ENCODE data around the gene GNAO1.

The GNAO1 gene

DNA sequence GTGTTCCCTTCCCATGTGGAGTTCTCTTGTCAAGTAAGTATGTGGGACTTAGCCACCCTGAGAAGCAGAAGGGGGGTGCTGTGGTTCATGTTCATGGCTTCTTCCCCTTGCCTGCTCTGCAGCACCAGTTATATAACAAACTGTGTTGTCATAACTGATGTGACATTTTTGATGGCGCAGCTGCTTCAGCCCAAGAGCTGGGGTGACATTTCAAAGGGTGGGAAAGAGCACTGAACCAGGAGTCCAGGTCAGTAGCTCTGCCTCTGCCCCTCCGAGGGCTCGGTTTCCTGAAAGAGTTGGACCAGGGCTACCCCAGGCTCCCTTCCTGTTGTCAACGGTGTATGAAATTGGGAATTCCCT, 7.4 kb downstream of the GNAO1 start:
- DNase-seq, result no peak

DNA sequence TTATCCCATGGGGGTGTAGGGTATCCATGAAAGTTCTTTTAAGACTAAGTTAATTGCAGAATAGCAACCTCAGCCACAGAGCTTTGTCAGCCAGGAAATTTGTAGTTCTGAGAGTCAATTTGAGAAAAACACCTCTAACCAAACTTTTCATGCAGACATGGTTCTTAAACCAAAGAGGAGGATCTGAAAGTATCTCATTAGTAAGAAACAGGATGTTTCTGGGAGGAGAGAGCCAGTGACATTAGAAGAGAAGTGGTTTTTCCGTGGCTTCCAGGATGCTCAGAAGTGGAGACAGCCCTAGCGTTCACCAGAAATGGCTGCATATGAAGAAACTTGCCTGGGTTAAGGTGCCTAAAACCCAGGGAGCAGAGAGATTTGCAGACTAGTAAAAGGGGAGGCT, 7.9 kb downstream of the GNAO1 start:
- no peak for DNase-seq

DNA sequence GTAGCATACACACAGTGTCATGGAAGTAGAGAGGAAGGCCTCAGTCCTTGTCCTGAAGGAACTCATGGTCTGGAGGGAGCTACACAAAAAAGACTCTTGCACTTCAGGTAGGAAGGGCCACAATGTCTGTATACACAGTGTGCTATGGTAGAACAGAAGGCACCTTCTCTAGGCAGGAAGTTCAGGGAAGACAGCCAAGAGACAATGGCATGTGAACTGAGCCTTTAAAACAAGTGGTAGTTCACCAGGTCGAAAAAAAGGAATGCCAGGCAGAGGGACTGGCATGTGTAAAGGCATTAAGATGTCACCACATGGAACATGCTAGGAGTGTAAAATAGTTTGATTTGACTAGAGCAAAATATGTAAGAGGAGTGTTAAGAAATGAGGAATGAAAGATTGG, 9.7 kb downstream of the GNAO1 start:
- no peak for DNase-seq

DNA sequence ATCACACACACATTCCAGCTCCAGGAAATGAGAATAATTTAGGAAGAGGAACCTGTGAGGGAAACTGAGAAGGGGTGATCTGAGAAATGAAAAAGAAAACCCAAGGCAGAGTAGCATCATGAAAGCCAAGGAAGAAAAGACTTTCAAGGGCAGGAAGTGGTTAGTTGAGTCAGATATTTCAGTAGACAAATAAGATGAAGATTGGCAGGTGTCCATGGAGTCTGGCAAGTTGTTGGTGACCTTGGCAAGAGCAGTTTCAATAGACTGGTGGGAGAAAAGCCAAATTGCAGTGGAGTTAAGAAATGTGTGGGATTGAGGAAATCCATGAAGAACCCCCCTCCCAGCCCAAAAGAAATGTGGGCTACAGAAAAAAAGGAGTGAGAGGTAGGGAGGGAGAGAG, 10.7 kb downstream of the GNAO1 start:
- DNase-seq, result no peak

DNA sequence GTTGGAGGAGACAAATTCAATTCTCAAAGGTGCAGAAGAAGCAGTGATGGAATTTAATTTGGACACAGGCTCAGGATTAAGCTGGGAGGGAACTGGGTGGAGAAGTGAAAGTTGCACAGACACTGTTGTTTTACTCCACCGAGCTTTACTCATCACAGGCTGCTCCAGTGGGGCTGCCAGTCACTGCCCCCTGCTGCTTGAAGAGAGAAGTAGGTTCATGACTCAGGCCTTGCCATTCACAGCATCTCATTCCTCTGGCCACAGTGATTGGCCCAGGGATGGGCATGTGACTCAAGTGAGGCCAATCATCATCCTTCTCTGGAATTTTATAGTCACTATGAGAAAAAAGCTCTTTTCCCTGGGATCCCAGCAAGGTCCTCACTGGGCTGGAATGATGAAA, 11.8 kb downstream of the GNAO1 start:
- no peak for DNase-seq

DNA sequence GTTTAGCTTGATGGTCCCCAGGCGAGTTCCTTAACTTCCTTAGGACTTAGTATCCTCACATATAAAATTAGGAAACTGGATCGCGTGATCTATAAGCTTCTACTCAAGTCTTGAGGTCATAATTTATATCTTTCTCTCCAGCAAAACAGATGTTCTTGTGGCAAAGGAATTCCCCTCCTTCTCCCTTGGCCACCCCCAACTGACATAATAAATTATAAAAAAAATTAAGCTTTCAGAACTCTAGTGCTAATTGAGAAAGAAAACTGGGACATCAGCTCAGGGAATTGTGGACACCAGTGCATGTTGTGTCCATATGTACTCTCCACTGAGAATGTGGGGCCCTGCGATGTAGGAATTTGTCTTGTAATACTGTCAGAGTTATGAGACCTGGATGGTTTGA, 13.5 kb downstream of the GNAO1 start:
- DNase-seq, result no peak

DNA sequence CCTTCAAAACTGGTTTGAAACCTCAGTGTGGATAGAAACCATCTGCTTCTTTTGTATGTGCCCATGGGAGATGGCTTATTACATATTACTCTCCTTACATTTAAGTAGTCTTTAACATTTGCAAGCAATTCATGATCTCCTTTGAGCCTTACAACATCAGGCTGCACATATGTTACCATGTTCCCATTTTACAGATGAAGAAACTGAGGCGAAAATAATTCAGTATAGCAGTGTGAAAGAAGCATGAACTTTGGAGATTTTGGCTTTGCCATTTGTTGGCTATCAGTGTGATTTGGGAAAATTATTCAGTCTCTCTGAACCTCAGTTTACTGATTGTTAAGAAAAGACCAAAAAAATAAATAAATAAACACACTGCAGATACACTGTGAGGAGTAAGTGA, 15.7 kb downstream of the GNAO1 start:
- DNase-seq, result no peak

DNA sequence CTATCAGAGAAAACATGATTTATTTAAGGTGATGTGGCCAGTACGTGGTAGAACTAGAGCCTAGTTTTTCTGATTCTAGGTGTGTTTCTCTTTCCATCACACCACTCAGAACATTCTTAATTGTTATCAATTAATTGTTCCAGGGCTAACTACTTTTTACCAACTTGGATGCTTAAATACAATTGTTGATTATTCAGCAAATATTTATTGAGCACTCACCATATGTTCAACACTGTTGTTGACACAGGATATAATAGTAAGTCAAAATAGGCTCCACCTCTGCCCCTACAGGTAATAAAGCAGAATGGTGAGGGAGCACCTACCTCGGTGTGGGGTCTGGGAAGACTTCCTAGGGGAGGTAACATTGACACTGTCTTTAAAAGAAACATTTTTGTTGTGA, 16.1 kb downstream of the GNAO1 start:
- DNase-seq, result no peak

DNA sequence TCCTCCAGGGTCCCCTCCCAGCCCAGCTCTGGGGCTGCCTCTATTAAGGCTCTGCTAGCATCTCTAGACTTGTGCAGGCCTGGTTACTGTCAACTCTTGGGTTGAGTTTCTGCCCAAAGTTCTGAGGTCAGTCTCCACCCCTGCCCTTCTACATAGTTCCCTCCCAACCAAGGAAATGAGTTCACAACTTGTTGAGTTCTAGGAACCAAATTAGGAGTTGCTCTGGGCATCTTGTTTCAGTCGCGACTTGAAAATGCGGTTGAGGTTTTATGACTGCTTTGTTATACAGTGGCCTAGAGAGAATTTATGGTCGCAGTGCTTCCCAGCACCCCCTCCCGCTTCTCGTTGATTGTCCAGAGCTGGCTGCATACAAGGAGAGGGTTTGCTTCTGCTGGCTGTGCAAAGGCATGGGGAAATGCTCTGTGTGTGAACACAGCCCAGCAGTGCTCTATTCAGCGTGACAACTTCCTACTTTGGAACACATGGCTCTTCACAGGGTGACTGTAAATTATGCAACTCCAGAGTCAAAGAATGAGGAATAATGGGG, 20.2 kb downstream of the GNAO1 start:
- DNase-seq, result no peak

DNA sequence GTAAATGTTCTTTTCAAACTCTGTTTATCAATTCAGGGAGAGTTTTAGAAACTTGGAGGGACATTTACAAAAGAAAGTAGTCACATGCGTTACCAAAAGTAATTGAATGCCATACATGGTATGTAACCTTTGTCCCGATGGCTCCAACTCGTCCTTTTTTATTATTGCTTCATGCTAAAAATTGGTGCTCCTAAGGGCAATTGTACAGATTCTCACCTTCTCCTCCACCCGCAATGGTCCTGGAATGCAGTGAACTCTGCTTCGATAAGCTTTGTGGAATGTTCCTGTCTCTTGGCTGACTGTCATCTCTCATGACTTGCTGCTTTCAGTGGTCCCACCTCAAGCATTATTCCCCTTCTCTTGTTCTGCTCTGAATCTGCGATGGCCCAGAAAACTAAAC, 20.9 kb downstream of the GNAO1 start:
- no peak for DNase-seq

DNA sequence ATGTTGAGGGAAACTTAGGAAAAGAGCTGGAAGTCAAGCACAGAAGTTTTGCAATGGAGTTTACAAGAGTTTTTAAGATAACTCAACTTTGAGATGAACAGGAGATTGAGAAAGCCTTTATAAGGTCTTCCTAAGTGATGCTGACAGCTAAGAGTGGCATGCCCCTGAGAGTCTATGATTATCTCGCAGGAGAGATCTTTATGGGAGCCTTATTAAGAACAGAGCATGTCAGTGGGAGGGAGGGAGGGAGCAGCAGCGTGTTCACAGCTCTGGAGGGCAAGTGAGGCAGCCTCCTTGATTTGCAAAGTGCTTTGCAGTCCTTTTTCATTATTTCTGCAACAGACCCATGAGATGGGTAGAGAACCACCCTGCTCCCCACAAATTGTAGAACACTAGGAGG, 30.7 kb downstream of the GNAO1 start:
- no peak for DNase-seq

DNA sequence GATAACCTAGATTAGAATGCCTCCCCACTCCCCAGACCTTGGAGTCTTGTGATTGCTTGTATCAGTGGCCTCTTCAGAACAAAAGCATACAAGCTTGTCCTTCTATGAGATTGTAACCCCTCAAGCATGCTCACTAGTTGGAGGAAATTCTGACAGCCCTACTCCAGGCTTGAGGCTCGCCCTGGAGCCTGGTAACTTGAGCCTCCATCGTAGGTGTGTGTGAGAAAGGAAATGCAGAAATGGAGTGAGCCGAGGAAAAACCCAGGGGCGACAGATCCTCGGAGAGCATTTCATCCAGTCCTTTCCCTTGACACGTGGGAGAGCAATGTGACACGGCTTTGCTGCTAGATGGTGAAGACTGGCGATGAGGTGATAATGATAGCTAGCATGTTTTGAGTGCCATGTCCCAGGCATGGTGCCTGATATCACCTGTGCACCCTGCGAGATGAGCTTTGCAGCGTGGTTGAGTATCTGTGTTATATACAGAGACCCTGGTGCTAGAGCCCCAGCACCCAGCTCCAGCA, 31.2 kb downstream of the GNAO1 start:
- DNase-seq, result no peak

DNA sequence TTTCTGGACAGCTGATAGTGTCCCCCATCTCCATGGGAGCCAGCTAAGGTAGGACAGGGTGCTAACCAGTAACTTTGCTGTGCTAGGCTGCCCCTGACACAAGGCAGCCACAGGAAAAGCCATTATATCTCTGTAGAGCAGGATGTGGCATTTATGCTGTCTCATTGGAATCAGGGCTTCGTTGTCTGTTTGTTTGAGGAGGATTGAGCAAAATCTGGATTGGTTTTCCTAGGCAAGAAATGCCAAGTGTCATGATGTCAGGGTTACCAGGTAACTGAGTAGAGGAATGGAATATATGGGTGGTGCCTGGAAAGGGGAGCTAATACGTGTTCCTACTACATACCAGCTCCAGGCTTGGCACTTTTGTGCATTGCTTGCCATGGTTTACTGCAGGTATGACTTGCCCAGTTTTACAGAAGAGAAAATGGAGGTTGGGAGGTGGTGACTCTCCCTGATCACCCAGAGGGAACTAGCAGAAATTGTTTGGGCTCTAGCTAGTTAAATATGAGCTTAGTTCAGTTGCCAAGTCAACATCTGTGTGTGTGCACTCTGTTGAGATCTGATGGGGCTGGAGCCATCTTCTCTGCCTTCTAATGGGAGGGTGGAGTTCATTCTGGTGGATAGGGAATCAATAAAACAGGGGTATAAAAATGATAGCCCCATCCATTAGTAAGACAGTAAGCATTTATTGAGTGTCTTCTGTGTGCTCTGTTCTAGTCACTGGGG, 33.9 kb downstream of the GNAO1 start:
- DNase-seq, result no peak

DNA sequence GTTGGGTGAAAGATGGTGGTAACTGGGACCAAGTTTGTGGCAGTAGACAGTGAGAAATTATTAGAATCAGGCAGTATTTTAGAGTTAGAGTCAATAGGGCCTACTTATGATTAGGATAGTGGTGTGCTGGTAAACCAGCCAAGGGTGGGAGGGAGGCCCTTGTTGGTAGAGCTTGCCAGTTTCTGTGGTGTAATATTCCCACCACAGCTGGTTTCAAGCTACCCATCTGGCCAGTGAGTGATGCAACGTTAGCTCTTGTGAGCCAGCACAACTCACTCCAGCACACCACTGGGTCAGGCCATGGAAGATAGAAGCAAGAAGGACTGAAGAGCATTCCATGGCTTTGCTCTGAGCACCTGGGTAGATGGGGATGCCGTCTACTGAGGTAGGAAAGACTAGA, 34.9 kb downstream of the GNAO1 start:
- DNase-seq, result no peak

DNA sequence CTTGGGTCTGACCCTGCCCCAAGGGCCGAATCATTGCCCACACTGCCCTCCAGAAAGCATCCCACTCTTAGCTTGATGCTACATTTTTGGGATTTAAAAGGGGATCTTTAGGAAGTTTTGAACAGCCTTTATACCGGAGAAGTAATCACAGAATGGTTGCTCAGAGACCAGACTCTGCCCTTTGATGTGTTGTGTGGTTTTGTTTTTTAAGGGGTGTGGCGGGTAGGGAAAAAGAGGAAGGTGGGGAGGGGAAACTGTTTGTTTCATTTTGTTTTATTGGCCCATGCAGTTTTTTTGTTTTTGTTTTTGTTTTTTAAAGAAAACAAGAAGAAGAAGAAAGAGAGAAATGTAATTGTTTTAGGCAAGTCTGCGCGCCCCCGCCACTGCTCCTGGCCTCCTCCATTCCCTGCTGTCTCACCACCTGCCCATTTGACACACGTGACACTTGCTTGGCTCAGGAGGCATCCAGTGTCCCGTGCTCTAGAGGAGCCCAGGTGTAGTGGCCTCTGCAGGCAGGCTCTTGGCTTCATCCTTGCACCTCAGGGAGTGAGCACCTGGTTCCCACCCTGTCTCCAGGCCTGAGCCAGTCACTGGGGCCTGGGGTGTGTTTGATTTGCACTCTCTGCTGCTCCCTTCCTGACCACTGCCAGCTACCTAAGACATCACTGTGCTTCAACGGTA, 35.7 kb downstream of the GNAO1 start:
- no peak for DNase-seq

DNA sequence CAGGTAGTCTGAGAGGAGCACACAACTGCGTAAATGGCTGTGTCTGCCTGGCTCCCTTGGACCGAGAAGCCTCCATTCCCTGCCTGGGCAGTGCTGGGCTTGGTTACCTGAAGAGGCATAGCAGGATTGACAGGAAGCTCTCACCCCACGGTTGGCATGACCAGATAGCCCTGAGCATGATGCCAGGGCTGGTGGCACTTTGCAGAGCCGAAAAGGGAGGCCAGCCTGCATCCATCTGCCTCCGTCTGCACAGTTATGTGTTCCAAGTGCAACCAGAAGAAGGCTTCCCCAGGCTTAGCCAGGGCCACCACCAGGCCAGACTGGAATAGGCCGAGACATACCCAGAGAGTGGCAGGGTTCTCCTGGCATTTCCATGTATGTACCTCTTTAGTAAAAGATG, 36.6 kb downstream of the GNAO1 start:
- DNase-seq, result no peak

DNA sequence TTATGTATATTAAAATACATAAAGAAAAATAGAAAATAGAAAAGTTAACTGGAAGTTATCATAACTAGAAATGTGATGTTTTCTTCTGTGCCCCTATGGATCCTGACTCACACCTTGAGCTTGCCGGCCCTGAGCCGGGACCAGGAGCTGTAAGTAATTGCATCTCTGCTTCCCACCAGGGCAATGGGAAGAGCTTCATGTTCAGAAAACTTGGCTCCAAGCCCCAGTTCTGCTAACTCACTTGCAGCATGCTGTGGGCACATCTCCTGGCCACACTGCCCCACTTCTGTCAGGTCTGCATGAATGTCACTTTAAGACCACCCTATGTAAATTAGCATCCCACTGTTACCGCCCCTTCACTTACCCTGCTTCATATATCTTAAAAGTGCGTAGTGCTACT, 37.2 kb downstream of the GNAO1 start:
- no peak for DNase-seq

DNA sequence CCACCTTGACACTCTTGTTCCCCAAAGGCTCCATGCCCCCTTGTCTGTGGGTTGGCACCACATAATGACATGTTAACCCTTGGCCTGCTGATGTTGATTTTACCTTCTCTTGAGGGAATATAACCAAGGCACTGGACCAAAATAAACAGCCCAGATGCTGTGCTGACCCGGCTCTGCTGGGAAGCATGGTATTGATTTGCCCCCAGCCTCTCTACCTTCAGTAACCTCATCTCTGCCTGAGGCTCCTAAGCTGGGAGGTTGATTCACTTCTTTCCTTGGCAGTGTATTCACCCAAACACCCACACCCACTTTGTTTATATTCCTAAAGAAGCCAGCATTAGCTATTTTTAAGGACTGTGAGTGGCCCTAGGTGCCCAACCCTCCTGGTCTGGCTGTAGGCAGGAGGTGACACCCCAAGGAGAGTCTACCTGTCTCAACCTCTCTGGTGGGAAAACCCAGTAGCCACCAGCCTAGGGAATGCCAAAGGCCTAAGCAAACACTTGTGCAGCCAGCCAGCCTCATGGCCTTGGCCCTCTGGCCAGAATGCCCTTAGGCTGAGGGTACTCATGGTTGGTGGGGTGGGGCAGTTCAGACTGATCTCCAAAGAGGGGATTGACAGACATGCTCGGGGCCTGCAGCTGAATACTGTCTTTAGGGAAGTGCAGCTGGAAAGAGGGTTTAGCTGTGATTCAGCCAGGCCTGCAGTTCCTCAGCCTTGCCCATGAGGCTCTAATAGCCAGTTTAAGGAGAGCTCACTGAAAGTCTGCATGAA, 42.7 kb downstream of the GNAO1 start:
- DNase-seq, result no peak

DNA sequence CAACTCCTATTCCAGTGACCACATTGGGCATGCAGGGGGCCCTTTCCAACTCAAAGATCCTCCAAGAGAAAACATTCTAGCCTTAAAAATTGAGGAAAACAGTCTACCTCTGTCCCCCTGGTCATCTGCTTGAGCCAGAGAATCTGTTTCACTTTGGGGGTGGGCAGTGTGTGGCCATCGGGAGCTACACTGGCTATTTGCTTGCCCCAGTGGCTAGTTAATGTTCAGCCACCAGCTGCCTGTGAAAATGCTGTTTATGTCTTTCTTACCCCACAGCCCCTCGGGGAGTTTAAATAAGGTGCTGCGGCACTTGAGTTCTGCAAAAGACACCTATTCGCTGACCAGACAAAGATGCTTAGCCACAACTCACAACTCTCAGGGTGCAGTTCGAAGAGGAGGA, 43.4 kb downstream of the GNAO1 start:
- no peak for DNase-seq

DNA sequence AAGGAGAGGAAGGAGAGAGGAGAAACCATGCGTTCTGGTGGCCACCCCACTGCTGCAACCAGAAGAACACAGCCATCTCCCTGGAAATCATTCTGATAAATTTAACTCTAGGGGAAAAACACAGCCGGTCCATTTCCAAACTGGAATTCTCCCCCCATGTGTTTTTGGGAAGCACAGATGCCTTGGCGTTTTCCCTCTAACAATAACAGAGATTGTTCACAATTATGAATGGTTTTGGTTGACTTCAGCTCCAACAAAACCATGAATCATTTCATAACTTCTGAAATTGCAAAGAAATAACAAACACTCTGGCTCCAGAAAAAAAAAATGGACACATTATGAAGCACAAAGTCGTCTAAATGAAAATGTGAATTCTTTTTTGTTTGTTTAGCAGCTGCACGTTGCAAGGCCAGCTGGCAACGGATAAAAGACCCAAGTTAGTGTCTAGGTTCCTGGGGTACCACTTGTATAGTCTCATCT, 46.2 kb downstream of the GNAO1 start:
- DNase-seq, result no peak

DNA sequence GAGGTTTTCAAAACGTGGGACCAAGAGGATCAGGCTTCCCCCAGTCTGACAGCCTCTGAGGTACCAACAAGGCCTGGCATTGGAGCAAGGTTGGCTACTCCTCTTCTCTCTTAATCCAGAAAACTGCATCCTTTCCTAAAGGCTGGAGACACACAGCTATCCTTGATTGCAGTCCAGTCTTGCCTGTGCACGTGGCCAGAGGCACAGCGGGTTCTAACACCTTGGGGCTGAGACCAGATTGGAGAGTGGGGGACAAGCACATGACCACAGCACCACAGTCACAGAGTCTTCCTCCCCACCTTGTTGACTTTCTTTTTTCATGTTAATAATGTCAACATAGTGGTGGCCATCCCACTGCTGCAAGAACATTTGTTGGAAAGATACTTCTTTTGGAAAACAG, 46.9 kb downstream of the GNAO1 start:
- no peak for DNase-seq

DNA sequence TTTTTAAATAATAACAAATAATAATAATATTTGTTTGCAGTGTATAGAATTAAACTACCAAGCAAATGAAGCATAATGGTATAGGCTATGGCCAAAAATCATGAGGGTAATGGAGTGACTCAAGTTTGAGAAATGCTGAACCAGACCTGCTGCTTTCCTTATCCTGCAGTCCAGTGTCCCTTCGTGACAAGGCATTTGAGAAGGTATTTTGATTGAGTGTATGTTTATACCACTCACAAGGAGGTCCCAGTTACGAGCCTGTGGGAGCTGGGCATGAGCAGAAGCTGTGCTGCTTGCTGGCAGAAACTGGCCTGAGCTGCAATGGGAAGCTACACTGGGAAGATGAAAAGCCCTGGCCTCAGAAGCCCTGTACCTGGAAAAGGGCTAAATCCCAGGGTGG, 50.3 kb downstream of the GNAO1 start:
- DNase-seq, result no peak

DNA sequence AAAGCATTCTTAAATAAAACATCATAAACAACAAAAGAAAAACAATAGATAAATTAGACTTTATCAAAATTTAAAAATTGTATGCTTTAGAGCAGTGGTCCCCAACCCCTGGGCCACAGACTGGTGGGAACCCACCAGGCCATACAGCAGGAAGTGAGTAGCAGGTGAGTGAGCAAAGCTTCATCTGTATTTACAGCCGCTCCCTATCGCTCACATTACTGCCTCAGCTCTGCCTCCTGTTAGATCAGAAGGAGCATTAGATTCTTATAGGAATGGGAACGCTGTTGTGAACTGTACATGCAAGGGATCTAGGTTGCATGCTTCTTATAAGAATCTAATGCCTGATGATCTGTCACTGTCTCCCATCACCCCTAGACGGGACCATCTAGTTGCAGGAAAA, 51.5 kb downstream of the GNAO1 start:
- DNase-seq, result no peak

DNA sequence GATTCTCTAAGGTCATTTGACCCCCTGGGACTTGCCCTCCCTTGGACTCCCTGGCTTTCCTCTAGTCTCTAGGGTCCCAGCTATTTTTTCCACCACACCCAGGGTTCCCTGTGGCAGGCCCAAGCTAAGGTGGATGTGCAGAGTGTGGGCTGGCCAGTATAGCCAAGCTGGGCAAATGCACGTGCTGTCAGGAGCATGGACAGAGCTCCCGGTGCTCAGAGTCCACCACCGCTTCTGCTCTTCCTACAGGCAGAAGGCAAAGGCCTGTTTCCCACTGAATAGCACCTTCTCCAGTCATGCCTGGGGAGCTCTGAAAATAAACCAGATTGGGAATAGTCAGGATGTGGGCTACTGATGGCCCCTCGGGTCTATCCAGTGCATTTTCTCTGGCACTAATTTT, 53.3 kb downstream of the GNAO1 start:
- DNase-seq, result no peak
